ENCODE data around the gene CRYBA4. TPM values are rescaled to one million over a fixed set of nuclear protein-coding genes. Genes with fewer than 3 reads are reported as not detected.

The CRYBA4 gene
- total RNA-seq, 2 donors from 2014 or later: 3.3 TPM; not detected in 1

GRCh38 chr22:26675687-26676268 lies 54.0 kb downstream of the CRYBA4 start:
- no peaks in the 10 kb centered on the region for H3K36me3 ChIP-seq
- WGBS: 85% methylated on average over 4 of the region's 4 CpGs
- H3K9me3 ChIP-seq: no peaks in the 10 kb centered on the region
- no peak overlapping the region for H3K27ac ChIP-seq
- H3K4me3 ChIP-seq: no peak overlapping the region
- intact Hi-C loops (cut with DNase I): loop anchor here (10.0 kb wide), 1 partner anchor 1129 kb away; the partner anchor contains the start of gene MN1
- peaks cover 11% of the 10 kb centered on the region for H3K4me1 ChIP-seq (replicated peaks)
- TF ChIP-seq, protein P1, sequence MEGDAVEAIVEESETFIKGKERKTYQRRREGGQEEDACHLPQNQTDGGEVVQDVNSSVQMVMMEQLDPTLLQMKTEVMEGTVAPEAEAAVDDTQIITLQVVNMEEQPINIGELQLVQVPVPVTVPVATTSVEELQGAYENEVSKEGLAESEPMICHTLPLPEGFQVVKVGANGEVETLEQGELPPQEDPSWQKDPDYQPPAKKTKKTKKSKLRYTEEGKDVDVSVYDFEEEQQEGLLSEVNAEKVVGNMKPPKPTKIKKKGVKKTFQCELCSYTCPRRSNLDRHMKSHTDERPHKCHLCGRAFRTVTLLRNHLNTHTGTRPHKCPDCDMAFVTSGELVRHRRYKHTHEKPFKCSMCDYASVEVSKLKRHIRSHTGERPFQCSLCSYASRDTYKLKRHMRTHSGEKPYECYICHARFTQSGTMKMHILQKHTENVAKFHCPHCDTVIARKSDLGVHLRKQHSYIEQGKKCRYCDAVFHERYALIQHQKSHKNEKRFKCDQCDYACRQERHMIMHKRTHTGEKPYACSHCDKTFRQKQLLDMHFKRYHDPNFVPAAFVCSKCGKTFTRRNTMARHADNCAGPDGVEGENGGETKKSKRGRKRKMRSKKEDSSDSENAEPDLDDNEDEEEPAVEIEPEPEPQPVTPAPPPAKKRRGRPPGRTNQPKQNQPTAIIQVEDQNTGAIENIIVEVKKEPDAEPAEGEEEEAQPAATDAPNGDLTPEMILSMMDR (IDR thresholded peaks at IDR 0.05): no peak
- no peak for TF ChIP-seq POLR2AphosphoS5 (IDR thresholded peaks at IDR 0.05)
- TF ChIP-seq POLR2A (IDR thresholded peaks at IDR 0.05): no peak
- H3K27me3 ChIP-seq (replicated peaks; ENCODE audit: insufficient read depth): no peaks in the 10 kb centered on the region
- DNase-seq (ENCODE audit: low spot score): no peak

- no peak for DNase-seq (ENCODE audit: low spot score)
- no peak for TF ChIP-seq POLR2AphosphoS5 (IDR thresholded peaks at IDR 0.05)
- no peak for TF ChIP-seq POLR2A (IDR thresholded peaks at IDR 0.05)
- TF ChIP-seq, protein P1 (IDR thresholded peaks at IDR 0.05): no peak
- Histone ChIP-seq H3K27me3 (replicated peaks; ENCODE audit: insufficient read depth) (no peaks in the 10 kb centered on the region), H3K9me3 (no peaks in the 10 kb centered on the region), H3K4me3 (no peak overlapping the region), H3K27ac (no peak overlapping the region), H3K4me1 (replicated peaks) (peaks cover 11% of the 10 kb centered on the region), H3K36me3 (no peaks in the 10 kb centered on the region)
- WGBS: 91% methylated on average over 5 of the region's 5 CpGs
- intact Hi-C loops (cut with DNase I): loop anchor here (10.0 kb wide), 1 partner anchor 1128 kb away; the partner anchor contains the start of gene MN1
Measured at GRCh38 chr22:26677217-26677616, 55.5 kb downstream of the CRYBA4 start.

DNA sequence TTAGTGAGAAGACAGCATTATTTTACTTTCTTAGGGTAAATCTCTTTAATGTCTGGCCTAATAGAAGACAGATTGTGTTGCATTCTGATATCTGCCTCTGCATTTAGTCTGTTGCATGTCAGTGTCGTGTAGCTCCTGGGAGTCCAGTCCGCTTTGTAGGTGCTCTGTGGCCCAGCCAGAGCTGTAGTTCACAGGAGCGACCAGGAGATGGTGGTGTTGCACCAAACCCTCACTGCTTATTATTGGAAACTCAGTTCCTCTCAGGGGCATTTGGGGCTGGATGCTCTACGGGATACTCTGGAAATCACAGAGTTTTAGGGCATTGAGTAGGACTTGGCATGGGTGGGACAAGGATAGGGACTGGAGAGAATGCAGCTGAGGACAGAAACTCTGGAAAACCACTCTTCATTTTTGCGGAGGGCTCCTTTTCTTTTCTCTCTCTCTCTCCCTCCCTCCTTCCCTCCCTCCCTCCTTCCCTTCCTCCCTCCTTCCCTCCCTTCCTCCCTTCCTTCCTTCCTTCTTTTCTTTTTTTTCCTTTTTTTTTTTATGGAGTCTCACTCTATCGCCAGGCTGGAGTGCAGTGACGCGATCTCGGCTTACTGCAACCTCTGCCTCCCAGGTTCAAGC lies 57.4 kb downstream of the CRYBA4 start:
- Histone ChIP-seq H3K27me3 (replicated peaks; ENCODE audit: insufficient read depth) (no peaks in the 10 kb centered on the region), H3K4me1 (replicated peaks) (peaks cover 3% of the 10 kb centered on the region), H3K36me3 (no peaks in the 10 kb centered on the region), H3K9me3 (no peaks in the 10 kb centered on the region), H3K4me3 (no peak overlapping the region), H3K27ac (no peak overlapping the region)
- 54% methylated on average over 9 of the region's 9 CpGs for WGBS
- intact Hi-C loops (cut with DNase I): loop anchor here (10.0 kb wide), 1 partner anchor 1126 kb away; the partner anchor contains the start of gene MN1
- DNase-seq (ENCODE audit: low spot score): peak; percentile 54
- no peak for TF ChIP-seq POLR2AphosphoS5 (IDR thresholded peaks at IDR 0.05)
- TF ChIP-seq, protein P1 (IDR thresholded peaks at IDR 0.05): peak; percentile 37 to 78 (median 68)

Small RNA genes lying within 50 kb of the gene (small RNA-seq; reads per million reads assigned to genes)
- gene RF01874: 0 reads per million in 2 donors

Other genes starting within 250 kb of the CRYBA4 start
- gene ASPHD2, start 192.7 kb upstream of the CRYBA4 start, total RNA-seq: 1 to 10 TPM; 1.4 to 3.6 TPM
- gene HPS4, start 138.2 kb upstream of the CRYBA4 start, total RNA-seq: 10 to 100 TPM; 25.3 to 83.9 TPM
- gene SRRD, start 138.1 kb upstream of the CRYBA4 start, total RNA-seq: 10 to 100 TPM; 15.2 to 24.4 TPM
- gene TFIP11, start 109.5 kb upstream of the CRYBA4 start, total RNA-seq: 10 to 100 TPM; 21.9 to 33.2 TPM
- gene TPST2, start 31.8 kb upstream of the CRYBA4 start, total RNA-seq: 100 to 1,000 TPM in 1 of 2 donors, 10 to 100 TPM in 1; 49.4 to 200 TPM
- under 1 TPM in 1 of 2 donors, not detected in 1; 0.36 TPM for gene CRYBB1, start 3.9 kb upstream of the CRYBA4 start, total RNA-seq
- under 1 TPM; 0.50 to 0.80 TPM for gene MIAT, start 35.6 kb downstream of the CRYBA4 start, total RNA-seq